WTC11 (cell line): Measurements from ENCODE around the gene MRPL24. TPM values are rescaled to one million over a fixed set of nuclear protein-coding genes. Genes with fewer than 3 reads are reported as not detected.

ENCODE experiments used
- FOXP1 ChIP-seq: sonication (generic); formaldehyde crosslinking; IDR thresholded peaks from 2 replicates; pipeline ENCODE4 v1.8.0; 2022; ENCODE audit warnings: missing genetic modification reagents, mild to moderate bottlenecking, moderate library complexity, borderline replicate concordance
- GABPB1 ChIP-seq: sonication (generic); formaldehyde crosslinking; IDR thresholded peaks from 2 replicates; pipeline ENCODE4 v1.8.1; 2023; ENCODE audit warnings: mild to moderate bottlenecking, missing genetic modification reagents
- NR1H2 ChIP-seq: sonication (generic); formaldehyde crosslinking; IDR thresholded peaks from 2 replicates; pipeline ENCODE4 v1.9.0; 2021; ENCODE audit warnings: mild to moderate bottlenecking, moderate library complexity, missing genetic modification reagents
- NR2C2 ChIP-seq: sonication (generic); formaldehyde crosslinking; IDR thresholded peaks from 2 replicates; pipeline ENCODE4 v1.8.0; 2022; ENCODE audit warnings: mild to moderate bottlenecking, missing genetic modification reagents
- NR3C1 ChIP-seq: sonication (generic); formaldehyde crosslinking; conservative IDR thresholded peaks from 2 replicates; pipeline ENCODE4 v1.8.1; 2023; ENCODE audit warnings: low read depth, mild to moderate bottlenecking, missing genetic modification reagents
- RELA ChIP-seq: sonication (generic); formaldehyde crosslinking; IDR thresholded peaks from 2 replicates; pipeline ENCODE4 v1.8.1; 2022; ENCODE audit warnings: missing genetic modification reagents, mild to moderate bottlenecking, borderline replicate concordance
- RORB ChIP-seq: fragments of 250-450 bp; sonication (Bioruptor Pico); IDR thresholded peaks from 2 replicates; pipeline ENCODE4 v1.9.0; 2021; ENCODE audit warnings: mild to moderate bottlenecking
- SOX15 ChIP-seq: fragments of 250-450 bp; sonication (Bioruptor Pico); IDR thresholded peaks from 2 replicates; pipeline ENCODE4 v1.9.0; 2021; ENCODE audit warnings: mild to moderate bottlenecking
- TEAD4 ChIP-seq: sonication (generic); formaldehyde crosslinking; IDR thresholded peaks from 2 replicates; pipeline ENCODE4 v1.8.0; 2022; ENCODE audit warnings: mild to moderate bottlenecking, missing genetic modification reagents
- ZNF121 ChIP-seq: sonication (generic); formaldehyde crosslinking; IDR thresholded peaks from 2 replicates; pipeline ENCODE4 v1.8.0; 2023; ENCODE audit warnings: missing genetic modification reagents
- ZNF317 ChIP-seq: sonication (generic); formaldehyde crosslinking; IDR thresholded peaks from 2 replicates; pipeline ENCODE4 v1.8.1; 2023; ENCODE audit warnings: low read depth, mild to moderate bottlenecking, moderate library complexity, missing genetic modification reagents, borderline replicate concordance
- ZNF416 ChIP-seq: fragments of 250-450 bp; sonication (Bioruptor Pico); IDR thresholded peaks from 2 replicates; pipeline ENCODE4 v1.9.0; 2021; ENCODE audit warnings: mild to moderate bottlenecking, inconsistent platforms
- total RNA-seq: library from RNA; stranded (reverse); gene quantifications from 3 replicates; pipeline ENCODE4 v1.2.3, GENCODE V29; 2021
- TF ChIP-seq, protein P1 (sequence below): fragments of 250-450 bp; sonication (Bioruptor Pico); IDR thresholded peaks from 2 replicates; pipeline ENCODE4 v1.9.0; 2021; ENCODE audit warnings: mild to moderate bottlenecking
- TF ChIP-seq, protein P2 (sequence below): sonication (generic); formaldehyde crosslinking; IDR thresholded peaks from 2 replicates; pipeline ENCODE4 v1.8.0; 2023; ENCODE audit warnings: missing genetic modification reagents
- TF ChIP-seq, protein P3 (sequence below): fragments of 200-600 bp; IDR thresholded peaks from 2 replicates; pipeline ENCODE4 v1.8.0; 2022; ENCODE audit warnings: antibody characterized with exemption
- TF ChIP-seq, protein P4 (sequence below): sonication (generic); formaldehyde crosslinking; IDR thresholded peaks from 2 replicates; pipeline ENCODE4 v1.8.1; 2023; ENCODE audit warnings: mild to moderate bottlenecking, missing genetic modification reagents, moderate library complexity
- TF ChIP-seq, protein P5 (sequence below): sonication (generic); formaldehyde crosslinking; IDR thresholded peaks from 2 replicates; pipeline ENCODE4 v1.8.1; 2023; ENCODE audit warnings: mild to moderate bottlenecking, missing genetic modification reagents, borderline replicate concordance
- TF ChIP-seq, protein P6 (sequence below): sonication (generic); formaldehyde crosslinking; conservative IDR thresholded peaks from 2 replicates; pipeline ENCODE4 v1.8.1; 2023; ENCODE audit warnings: mild to moderate bottlenecking, low read depth, missing genetic modification reagents, moderate library complexity

The MRPL24 gene
- total RNA-seq, 1 experiment from 2014 or later: 35.2 TPM

DNA sequence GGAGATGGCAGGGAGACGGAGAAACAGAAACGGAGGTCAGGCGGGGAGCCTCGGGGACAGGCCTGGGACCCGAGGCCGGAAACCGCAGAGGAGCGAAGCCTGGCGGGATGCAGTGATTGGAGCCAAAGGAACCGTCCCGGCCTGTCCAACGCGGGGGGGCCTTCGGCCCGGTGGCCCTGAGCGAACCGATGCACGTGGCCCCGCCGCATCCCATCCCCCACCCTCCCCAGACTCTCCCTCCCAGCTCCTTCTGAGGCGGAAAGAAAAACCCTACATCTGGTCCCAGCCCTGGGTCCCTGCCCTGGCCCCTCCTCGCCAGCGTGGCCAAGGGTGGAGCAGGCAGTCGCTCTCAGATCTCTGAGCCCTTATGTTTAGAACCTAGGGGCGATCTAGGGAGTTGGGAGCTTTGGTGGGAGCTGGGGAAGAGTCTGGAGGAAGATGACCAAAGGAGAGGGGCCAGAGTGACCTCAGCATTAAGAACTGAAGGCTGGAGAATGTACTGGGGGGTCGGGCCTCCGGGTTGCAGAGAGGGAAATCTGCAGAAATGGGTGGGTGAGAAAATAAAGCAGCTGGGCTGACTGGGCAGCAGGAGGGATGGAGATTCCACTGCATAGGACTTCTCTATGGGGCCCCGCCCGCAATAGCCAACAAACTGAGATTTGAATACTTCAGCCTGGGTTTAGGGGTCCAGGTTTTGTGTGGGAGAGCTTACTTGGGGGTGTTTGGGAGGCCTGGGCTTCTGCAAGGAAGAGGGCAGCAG, 34.1 kb downstream of the MRPL24 start (continued):
- TF ChIP-seq, protein P1, sequence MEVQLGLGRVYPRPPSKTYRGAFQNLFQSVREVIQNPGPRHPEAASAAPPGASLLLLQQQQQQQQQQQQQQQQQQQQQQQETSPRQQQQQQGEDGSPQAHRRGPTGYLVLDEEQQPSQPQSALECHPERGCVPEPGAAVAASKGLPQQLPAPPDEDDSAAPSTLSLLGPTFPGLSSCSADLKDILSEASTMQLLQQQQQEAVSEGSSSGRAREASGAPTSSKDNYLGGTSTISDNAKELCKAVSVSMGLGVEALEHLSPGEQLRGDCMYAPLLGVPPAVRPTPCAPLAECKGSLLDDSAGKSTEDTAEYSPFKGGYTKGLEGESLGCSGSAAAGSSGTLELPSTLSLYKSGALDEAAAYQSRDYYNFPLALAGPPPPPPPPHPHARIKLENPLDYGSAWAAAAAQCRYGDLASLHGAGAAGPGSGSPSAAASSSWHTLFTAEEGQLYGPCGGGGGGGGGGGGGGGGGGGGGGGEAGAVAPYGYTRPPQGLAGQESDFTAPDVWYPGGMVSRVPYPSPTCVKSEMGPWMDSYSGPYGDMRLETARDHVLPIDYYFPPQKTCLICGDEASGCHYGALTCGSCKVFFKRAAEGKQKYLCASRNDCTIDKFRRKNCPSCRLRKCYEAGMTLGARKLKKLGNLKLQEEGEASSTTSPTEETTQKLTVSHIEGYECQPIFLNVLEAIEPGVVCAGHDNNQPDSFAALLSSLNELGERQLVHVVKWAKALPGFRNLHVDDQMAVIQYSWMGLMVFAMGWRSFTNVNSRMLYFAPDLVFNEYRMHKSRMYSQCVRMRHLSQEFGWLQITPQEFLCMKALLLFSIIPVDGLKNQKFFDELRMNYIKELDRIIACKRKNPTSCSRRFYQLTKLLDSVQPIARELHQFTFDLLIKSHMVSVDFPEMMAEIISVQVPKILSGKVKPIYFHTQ: no peak
- TF ChIP-seq ZNF317 (CRISPR knock-in tag) (no peak), RORB (CRISPR knock-in tag) (no peak), ZNF416 (CRISPR knock-in tag) (0 out of 2 replicates have a peak, but pooled peaks have one; percentile 66), NR2C2 (no peak), RELA (CRISPR knock-in tag) (no peak), GABPB1 (CRISPR knock-in tag) (no peak), SOX15 (CRISPR knock-in tag) (no peak), NR3C1 (CRISPR knock-in tag) (0 out of 2 replicates have a peak, but pooled peaks have one; percentile 48), NR1H2 (CRISPR knock-in tag) (no peak), FOXP1 (CRISPR knock-in tag) (no peak), TEAD4 (no peak), ZNF121 (CRISPR knock-in tag) (no peak)
- TF ChIP-seq, protein P2, sequence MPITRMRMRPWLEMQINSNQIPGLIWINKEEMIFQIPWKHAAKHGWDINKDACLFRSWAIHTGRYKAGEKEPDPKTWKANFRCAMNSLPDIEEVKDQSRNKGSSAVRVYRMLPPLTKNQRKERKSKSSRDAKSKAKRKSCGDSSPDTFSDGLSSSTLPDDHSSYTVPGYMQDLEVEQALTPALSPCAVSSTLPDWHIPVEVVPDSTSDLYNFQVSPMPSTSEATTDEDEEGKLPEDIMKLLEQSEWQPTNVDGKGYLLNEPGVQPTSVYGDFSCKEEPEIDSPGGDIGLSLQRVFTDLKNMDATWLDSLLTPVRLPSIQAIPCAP (CRISPR knock-in tag): no peak
- TF ChIP-seq, protein P3, sequence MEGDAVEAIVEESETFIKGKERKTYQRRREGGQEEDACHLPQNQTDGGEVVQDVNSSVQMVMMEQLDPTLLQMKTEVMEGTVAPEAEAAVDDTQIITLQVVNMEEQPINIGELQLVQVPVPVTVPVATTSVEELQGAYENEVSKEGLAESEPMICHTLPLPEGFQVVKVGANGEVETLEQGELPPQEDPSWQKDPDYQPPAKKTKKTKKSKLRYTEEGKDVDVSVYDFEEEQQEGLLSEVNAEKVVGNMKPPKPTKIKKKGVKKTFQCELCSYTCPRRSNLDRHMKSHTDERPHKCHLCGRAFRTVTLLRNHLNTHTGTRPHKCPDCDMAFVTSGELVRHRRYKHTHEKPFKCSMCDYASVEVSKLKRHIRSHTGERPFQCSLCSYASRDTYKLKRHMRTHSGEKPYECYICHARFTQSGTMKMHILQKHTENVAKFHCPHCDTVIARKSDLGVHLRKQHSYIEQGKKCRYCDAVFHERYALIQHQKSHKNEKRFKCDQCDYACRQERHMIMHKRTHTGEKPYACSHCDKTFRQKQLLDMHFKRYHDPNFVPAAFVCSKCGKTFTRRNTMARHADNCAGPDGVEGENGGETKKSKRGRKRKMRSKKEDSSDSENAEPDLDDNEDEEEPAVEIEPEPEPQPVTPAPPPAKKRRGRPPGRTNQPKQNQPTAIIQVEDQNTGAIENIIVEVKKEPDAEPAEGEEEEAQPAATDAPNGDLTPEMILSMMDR: no peak
- TF ChIP-seq, protein P4, sequence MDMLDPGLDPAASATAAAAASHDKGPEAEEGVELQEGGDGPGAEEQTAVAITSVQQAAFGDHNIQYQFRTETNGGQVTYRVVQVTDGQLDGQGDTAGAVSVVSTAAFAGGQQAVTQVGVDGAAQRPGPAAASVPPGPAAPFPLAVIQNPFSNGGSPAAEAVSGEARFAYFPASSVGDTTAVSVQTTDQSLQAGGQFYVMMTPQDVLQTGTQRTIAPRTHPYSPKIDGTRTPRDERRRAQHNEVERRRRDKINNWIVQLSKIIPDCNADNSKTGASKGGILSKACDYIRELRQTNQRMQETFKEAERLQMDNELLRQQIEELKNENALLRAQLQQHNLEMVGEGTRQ (CRISPR knock-in tag): 0 out of 2 replicates have a peak, but pooled peaks have one; percentile 12
- TF ChIP-seq, protein P5, sequence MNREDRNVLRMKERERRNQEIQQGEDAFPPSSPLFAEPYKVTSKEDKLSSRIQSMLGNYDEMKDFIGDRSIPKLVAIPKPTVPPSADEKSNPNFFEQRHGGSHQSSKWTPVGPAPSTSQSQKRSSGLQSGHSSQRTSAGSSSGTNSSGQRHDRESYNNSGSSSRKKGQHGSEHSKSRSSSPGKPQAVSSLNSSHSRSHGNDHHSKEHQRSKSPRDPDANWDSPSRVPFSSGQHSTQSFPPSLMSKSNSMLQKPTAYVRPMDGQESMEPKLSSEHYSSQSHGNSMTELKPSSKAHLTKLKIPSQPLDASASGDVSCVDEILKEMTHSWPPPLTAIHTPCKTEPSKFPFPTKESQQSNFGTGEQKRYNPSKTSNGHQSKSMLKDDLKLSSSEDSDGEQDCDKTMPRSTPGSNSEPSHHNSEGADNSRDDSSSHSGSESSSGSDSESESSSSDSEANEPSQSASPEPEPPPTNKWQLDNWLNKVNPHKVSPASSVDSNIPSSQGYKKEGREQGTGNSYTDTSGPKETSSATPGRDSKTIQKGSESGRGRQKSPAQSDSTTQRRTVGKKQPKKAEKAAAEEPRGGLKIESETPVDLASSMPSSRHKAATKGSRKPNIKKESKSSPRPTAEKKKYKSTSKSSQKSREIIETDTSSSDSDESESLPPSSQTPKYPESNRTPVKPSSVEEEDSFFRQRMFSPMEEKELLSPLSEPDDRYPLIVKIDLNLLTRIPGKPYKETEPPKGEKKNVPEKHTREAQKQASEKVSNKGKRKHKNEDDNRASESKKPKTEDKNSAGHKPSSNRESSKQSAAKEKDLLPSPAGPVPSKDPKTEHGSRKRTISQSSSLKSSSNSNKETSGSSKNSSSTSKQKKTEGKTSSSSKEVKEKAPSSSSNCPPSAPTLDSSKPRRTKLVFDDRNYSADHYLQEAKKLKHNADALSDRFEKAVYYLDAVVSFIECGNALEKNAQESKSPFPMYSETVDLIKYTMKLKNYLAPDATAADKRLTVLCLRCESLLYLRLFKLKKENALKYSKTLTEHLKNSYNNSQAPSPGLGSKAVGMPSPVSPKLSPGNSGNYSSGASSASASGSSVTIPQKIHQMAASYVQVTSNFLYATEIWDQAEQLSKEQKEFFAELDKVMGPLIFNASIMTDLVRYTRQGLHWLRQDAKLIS (CRISPR knock-in tag): no peak
- TF ChIP-seq, protein P6, sequence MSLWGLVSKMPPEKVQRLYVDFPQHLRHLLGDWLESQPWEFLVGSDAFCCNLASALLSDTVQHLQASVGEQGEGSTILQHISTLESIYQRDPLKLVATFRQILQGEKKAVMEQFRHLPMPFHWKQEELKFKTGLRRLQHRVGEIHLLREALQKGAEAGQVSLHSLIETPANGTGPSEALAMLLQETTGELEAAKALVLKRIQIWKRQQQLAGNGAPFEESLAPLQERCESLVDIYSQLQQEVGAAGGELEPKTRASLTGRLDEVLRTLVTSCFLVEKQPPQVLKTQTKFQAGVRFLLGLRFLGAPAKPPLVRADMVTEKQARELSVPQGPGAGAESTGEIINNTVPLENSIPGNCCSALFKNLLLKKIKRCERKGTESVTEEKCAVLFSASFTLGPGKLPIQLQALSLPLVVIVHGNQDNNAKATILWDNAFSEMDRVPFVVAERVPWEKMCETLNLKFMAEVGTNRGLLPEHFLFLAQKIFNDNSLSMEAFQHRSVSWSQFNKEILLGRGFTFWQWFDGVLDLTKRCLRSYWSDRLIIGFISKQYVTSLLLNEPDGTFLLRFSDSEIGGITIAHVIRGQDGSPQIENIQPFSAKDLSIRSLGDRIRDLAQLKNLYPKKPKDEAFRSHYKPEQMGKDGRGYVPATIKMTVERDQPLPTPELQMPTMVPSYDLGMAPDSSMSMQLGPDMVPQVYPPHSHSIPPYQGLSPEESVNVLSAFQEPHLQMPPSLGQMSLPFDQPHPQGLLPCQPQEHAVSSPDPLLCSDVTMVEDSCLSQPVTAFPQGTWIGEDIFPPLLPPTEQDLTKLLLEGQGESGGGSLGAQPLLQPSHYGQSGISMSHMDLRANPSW (CRISPR knock-in tag): no peak
- TF ChIP-seq, all 79 proteins: peak for 6
